ENCODE measurements around the gene IDUA.

The IDUA gene

DNA sequence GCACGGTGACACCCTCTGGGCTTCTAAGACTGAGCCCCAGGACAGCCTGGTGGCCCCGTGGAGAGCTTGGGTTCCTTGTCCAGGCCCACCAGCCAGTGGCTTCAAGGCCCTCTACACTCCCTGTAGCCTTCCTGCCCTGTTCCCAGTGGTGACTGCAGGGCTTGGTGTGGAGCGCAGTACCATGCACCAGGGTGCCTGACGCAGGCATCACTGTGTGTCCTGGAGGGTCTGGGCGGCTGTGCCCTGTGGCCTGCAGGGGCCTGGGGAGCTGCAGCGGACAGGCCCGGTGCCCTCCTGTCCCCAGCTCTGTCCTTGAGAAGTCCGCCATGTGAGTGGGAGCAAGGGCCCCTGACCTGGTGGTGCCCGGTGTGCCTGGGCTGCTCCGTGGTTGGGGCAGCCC, 28.9 kb downstream of the IDUA start:
- DNase-seq (ENCODE audit: low spot score), result no peak

DNA sequence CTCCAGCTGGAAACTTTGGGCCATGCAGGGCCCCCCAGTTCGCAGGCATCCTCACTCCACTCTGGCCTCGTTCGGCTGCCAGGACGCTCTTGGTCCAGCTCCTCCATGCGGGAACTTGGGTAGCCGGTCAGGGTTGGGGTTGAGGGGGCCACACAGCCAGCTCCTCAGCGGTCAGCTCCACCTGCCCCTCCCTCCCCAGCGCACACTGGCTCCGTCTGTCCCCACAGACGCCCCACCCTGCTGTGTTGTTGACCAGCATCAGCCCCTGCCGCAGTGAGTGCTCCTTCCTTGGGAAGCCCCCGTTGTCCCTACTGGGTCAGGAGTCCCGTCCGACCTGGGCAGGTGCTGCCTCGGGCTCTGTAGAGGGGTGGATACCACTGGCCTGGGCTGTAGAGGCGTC, 30.4 kb downstream of the IDUA start:
- no peak for DNase-seq (ENCODE audit: low spot score)

DNA sequence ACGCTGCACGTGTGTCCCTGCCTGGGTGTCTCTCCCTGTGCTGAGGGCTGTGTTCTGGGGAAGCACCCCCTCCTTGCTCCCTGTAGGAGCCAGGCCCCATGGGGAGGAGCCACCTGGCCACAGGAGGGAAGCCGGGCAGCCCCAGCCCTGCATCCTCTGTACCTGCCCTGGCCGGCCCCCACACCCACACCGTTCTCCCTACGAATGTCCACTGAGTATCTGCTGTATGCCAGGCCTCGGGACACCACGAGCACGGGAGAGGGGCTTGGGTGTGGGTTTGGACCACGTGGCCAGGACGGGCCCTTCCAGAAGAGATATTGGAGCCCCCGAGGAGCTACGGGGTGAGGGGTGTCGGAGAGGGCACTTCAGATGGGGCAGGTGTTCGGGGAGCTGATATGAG, 30.9 kb downstream of the IDUA start:
- DNase-seq (ENCODE audit: low spot score), result no peak

DNA sequence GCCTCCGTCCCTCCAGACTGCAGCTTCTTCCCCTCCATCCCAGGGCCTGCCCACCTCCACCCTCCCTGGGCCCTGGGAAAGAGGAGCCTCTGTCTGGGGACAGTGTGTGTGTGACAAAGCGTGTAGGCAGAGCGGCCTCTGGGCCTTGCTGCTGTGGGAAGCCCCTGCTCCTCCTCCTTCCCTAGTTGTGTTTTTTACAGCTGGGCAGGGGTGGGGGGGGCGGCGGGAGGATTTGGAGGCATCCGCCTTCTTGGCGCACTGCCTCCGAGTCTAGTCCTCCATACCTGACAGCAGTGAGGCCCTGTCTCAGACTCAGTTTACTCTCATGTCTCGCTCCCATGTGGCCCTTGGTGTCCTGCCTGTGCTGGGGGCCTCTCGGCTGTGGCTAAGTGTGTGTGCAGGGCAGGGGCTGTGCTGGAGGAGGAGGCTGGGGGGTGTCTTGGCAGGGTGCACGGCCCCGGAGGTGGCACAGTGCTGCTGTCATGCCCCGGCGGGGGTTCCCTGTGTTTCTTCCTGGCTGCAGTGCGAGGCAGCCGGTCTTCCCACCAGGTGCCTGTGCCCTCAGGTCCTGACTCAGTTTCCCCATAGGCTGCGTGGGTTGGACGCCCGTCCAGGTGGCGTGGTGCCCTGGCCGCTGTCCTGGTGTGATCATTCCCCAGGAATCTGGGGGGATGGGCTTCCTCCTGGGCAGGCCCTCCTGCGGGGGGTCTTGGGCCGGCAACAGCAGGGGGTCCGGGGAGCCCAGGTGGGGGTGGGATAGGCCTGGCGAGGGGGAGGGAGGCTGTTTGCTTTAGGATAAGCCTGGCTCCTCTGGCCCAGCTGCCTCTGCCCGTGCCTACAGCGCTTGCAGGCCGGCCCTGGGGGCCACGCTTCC, 31.5 kb downstream of the IDUA start:
- DNase-seq (ENCODE audit: low spot score), result no peak

DNA sequence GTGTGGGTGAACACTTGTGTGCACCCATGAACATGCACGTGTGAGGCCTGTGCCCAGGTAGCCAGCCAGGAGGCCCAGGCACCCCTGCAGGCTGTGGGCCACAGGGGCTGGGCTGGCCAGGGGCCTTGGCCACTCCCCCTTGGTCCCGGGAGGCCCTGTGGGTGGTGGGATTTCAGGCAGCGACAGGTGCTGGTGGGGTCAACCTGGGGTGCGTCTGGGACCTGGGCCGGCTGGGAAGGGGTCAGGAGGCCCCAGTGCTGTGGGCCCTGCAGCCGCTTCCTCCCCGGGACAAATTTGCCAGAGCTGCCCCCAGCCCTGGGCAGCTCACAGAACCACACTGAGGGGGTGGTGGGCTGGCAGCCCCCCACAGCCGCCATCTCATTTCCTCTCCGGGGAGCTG, 32.5 kb downstream of the IDUA start:
- DNase-seq (ENCODE audit: low spot score), result no peak

DNA sequence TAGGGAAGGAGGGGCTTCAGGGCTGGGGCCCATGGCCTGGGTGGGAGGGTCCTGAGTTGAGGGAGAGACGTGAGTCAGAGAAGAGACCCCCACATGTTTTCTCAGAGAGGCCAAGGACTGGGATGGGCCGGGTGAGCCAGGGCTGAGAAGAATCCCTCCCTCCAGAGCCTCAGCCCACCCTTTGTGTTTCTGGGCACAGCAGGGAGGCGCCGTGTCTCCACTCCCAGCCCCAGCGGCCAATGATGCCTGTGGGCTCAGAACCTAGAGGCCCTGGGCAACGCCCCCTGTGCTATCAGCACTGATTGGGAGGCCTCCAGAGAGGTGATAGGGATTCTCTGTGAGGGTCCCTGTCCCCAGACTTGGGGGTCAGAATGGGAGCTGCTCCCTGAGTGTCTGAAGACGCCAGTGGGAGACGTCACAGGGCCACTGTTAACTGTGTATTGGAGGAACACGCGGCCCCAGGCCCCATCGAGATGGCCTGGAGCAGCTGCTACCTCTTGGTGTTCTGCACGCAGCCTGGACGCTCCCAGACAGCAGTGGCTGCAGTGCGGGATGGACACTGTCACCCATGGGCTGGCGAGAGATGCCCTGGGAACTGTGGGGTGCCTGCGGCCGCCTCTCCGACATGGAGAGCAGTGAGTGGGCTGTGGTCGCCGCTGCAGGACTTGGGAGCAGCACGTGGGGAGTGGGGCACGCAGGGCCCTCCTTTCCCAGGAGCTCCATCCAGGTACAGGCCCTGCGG, 33.1 kb downstream of the IDUA start:
- no peak for DNase-seq (ENCODE audit: low spot score)

DNA sequence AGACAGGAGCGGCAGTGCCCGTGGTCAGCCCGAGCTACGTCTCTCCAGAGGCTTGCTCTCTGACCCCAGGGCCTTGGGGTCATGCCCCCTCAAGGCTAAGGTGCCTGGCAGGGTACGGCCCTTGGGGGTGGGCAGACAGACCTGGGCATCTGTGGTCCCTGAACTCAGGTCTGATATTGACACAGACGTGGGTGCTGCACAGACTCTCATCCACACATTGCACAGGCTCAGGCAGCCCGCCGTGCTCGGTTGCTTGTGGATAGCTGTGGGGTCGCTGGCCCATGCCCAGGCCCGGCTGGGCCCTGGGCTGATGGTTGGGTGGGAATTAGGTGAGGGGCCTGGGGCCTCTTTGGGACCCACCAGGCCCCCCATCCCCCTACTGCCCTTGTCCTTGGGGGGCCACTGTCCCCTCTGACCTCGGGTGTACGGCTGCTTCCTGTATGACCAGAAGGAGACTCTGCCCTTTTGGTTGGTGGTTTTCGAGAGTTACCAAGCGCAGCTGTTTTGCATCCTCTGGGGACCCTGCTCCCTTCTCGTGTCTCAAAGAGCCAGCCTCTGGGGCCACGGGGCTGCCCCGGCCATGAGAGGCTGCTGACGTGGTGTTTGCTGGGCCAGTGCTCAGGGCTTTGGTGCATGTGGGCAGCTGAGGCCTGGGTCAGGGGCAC, 34.7 kb downstream of the IDUA start:
- no peak for DNase-seq (ENCODE audit: low spot score)

DNA sequence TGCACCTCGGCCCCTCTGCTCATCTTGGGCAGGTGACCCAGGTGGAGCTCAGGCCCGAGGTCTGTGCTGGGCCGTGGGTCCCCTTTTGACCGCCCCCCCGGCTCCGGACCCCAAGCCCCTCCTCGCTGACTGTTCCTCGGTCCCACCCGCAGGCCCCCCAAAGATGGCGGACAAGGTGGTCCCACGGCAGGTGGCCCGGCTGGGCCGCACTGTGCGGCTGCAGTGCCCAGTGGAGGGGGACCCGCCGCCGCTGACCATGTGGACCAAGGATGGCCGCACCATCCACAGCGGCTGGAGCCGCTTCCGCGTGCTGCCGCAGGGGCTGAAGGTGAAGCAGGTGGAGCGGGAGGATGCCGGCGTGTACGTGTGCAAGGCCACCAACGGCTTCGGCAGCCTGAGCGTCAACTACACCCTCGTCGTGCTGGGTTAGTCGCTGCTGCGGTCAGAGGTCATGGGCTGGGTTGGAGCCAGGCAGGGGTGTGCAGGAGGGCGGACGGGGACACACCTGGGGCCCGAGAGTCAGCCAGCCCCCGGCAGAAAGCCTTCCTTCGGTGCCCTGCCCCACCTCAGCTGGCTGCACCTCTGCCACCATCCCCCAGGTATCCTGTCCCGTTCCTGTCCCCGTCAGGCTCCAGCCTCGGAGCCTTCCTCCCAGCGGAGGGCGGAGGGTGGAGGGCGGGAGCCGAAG, 35.4 kb downstream of the IDUA start:
- DNase-seq (ENCODE audit: low spot score), result no peak

DNA sequence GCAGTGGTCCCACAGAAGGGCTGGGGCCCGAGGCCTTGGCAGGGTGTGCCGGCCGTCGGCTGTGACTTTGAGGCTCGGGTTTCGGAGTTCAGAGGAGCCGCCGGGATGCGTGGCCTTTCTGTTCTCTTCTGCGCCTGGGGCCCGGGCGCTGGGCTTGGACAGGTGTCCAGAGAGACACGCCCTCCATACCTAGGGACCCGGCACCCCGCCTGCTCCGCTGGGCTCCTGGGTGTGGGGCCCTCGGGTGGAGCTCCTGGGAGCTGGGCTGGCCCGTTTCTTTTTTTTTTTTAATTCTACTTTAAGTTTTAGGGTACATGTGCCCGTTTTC, 35.9 kb downstream of the IDUA start:
- DNase-seq (ENCODE audit: low spot score), result no peak

DNA sequence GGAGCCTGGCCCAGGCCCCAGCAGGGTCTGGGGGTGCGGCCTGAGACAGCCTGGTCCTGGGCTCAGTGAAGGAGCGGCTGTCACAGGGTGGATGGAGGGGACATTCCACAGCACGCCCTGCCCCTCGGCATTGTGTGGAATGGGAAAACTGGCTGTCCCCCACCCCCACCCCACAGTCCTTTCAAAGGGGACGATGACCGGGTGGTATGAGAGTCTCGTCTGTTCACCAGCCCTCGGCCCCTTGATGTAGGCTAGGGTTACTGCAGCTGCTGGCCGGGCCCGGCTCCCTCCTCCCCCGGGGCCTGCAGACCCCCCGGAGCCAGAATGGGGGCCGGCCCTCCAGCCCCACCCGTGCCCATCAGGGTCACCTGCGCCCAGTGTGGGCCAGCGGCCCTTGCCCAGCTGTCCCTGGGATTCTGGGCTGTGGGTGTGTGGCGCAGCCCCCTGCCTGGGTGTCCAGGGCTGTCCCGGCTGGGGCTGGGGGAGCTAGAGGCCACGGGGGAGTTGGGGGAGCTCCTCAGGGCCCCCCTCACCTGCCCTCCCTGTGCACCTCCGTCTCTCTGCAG, 36.3 kb downstream of the IDUA start:
- no peak for DNase-seq (ENCODE audit: low spot score)

DNA sequence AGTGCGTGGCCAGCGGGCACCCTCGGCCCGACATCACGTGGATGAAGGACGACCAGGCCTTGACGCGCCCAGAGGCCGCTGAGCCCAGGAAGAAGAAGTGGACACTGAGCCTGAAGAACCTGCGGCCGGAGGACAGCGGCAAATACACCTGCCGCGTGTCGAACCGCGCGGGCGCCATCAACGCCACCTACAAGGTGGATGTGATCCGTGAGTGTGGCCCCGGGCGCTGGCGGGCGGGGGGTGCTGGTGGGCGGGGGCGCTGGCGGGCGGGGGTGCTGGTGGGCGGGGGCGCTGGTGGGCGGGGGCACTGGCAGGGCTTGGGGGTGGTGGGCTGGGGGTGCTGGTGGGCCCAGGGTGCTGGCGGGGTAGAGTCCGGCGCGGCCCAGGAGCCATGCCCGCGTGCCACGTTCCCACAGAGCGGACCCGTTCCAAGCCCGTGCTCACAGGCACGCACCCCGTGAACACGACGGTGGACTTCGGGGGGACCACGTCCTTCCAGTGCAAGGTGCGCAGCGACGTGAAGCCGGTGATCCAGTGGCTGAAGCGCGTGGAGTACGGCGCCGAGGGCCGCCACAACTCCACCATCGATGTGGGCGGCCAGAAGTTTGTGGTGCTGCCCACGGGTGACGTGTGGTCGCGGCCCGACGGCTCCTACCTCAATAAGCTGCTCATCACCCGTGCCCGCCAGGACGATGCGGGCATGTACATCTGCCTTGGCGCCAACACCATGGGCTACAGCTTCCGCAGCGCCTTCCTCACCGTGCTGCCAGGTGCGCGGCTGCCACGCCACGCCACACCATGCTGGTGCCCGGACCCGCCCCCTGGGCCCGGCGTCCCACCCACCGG, 37.3 kb downstream of the IDUA start:
- DNase-seq (ENCODE audit: low spot score), result no peak

DNA sequence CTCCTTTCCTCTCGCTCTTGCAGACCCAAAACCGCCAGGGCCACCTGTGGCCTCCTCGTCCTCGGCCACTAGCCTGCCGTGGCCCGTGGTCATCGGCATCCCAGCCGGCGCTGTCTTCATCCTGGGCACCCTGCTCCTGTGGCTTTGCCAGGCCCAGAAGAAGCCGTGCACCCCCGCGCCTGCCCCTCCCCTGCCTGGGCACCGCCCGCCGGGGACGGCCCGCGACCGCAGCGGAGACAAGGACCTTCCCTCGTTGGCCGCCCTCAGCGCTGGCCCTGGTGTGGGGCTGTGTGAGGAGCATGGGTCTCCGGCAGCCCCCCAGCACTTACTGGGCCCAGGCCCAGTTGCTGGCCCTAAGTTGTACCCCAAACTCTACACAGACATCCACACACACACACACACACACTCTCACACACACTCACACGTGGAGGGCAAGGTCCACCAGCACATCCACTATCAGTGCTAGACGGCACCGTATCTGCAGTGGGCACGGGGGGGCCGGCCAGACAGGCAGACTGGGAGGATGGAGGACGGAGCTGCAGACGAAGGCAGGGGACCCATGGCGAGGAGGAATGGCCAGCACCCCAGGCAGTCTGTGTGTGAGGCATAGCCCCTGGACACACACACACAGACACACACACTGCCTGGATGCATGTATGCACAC, 38.2 kb downstream of the IDUA start:
- no peak for DNase-seq (ENCODE audit: low spot score)

DNA sequence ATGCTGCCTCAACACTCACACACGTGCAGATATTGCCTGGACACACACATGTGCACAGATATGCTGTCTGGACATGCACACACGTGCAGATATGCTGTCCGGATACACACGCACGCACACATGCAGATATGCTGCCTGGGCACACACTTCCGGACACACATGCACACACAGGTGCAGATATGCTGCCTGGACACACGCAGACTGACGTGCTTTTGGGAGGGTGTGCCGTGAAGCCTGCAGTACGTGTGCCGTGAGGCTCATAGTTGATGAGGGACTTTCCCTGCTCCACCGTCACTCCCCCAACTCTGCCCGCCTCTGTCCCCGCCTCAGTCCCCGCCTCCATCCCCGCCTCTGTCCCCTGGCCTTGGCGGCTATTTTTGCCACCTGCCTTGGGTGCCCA, 39.3 kb downstream of the IDUA start:
- peak; percentile 9 for DNase-seq (ENCODE audit: low spot score)

DNA sequence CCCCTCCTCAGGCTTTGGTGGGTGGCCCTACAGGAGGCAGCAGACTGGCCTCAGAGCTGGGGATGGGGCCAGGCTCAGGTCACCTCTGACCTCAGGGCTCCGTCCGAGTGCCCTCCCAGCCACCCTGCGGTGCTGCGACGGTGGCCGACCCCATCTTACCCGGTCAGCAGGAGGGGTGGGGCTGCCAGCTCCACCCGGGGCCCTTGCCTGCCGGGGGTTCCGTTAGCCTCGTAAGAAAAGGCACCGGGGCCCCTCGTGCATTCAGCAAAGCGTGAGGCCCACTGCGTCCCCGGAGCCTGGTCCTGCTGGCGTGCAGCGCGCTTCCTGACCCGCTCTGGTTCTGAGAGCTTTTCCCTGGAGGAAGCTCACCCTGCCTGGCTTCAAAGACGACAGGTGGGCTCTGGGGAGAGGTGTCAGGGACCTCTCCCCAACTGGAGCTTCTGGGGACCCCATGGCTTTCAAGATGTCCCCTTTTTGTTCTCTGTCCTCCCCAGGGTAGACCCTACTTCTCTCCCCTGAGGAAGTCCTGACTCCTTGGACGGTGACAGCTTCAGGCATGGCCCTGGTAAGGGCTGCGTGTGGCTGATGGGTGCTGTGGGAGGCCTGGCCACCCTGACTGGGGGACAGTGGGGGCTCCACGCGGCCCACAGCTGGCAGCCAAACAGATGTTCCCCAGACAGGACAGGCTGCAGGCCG, 40.5 kb downstream of the IDUA start:
- no peak for DNase-seq (ENCODE audit: low spot score)

DNA sequence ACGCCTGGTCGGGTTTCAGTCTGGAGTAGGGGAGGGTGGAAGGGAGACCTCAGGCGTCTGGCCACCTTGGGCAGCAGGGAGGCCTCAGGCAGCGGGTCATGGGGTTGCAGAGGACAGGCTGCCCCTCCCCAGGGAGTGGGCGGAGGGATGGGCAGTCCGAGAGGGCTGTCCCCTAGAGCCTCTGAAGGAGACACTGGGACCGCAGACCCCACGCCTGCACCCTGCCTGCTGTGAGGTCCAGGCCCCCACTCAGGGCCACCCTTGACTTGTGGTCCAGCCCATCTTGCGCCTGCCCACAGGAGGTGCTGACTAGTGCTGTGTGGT, 41.0 kb downstream of the IDUA start:
- DNase-seq (ENCODE audit: low spot score), result no peak

DNA sequence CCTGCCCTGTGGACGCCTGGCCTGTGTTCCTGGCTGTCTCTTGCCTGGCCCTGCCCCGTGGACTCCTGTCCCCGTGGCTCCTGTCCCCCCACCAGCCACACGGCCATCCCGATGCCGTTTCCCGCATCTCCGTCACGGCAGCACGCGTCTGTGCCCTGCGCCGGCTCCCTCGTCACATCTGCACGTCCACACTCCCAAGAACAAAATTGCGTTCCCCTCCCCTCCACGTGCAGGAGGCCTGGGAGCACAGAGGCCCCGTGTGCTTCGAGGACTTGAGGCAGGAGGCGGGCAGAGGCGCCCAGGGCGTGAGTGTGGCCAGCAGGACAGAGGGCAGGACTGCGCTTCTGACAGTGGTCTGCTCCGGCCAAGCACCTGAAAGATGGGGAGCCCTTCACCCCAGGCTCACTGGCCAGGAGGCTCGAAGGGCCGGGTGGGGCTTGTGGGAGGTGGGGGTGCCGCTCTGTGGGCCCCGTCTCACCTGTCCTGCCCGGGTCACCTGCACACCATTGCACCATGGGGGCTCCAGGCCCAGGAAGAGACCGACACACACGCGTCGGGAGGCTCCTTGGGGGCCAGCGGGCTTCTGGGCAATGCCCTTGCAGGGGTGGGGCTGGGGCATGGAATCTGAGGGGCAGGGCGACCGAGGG, 41.9 kb downstream of the IDUA start:
- no peak for DNase-seq (ENCODE audit: low spot score)

DNA sequence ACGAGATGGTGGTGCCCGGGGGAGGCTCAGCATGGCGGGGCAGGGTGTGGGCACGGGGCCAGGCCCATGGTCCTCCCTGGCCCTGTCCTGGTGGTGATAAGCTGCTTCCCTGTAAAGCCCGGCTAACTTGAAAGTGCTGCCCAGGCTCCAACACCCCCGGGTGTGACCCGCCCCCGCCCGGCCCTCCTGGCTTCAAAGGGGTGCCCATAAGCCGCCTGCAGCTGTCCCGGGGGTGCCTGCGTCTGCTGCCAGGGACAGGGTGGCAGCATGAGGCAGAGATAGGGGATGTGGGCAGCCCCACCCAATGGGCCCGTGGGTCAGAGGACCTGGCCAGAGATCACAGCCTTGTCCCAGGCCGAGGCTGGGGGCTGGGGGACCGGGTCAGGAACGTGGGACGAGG, 42.7 kb downstream of the IDUA start:
- no peak for DNase-seq (ENCODE audit: low spot score)

DNA sequence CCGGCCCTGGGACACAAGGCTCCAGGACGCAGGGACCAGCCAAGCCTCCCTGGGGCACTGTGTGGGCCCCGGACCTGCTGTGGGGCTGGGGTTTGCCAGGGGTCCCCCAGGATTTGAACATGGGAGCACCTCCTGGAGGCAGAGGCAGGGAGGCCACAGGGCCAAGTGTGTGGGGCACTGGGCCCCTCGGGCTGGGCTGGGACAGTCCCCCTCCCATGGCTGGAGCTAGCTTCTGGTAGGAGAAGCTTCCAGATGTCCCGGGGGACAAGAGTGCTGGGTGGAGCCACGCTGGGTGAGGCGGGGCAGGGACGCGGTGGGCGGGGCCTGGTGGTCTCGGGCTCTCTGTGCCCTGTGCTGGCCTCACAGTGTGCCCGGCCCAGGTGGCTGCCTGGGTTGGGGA, 43.2 kb downstream of the IDUA start:
- DNase-seq (ENCODE audit: low spot score), result no peak

DNA sequence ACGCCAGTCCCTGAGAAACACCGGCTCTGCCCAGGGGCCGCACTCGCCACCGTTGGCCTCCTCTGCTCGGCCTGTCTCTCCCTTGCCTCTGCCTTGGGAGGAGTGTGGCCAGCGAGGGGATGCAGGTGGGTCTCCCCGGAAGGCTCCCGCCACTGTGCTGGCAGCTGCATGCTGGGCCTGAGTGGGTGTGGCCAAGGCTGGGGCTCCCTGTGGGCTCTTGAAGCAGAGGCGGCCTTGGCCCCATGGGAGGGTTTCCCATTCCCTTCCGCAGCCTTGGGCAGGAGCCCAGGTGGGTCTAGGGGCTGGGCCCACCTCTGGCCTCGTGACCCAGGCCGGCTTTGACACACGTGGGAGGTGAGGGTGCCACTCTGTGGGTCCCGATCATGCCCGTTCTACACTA, 43.7 kb downstream of the IDUA start:
- no peak for DNase-seq (ENCODE audit: low spot score)

DNA sequence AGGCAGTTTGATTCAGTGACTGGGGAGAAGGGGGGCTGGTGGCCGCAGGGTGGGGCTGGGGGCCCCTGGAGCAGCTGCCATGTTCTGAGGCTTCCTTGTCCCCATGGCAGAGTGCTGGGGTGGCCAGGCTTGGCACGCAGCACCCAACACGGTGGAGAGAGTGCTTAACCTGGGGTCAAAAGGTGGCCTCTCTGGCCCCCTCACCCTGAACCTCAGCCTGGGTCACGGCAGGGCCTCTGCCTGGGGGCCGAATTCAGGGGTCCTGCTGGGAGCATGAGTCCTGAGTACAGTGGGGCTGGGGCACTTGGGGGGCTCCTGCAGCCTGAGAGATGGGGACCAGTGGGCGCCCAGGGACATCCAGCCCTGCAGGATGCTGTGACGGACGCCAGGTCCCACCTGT, 44.5 kb downstream of the IDUA start:
- no peak for DNase-seq (ENCODE audit: low spot score)
